ENCODE results near the gene LRIT3. TPM values are rescaled to one million over a fixed set of nuclear protein-coding genes. Genes with fewer than 3 reads are reported as not detected.
"Not testable (repeated sequence)": the region's sequence is repeated elsewhere in the genome, so short reads cannot be mapped to it uniquely, and the experiment has no call there.

LRIT3 gene
- total RNA-seq, 1 donor: under 0.01 TPM

DNA sequence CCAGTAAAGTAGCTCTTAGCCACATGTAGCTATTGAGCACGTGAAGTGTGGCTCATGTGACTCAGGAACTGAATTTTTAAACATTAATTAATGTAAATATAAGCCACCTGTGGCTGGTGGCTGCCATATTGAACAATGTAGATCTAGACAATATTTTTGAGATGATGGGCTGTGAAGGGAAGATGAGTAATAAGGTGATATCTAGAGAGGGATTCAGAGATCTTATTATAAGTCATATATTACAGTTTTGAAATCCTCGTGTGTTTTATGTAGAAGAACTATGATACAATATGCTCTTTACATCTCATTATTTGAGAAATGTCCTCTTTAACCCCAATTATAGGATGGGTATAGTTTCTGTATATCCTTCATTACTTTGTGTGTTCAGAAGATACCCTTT lies 26.7 kb upstream of the LRIT3 start:
- H3K4me1 ChIP-seq (ENCODE audit: insufficient read depth, low read length): peaks cover 10% of the 10 kb centered on the region
- no peak overlapping the region for H3K4me3 ChIP-seq (ENCODE audit: low read length)
- H3K9me3 ChIP-seq (ENCODE audit: low read depth, low read length): no peaks in the 10 kb centered on the region
- no peaks in the 10 kb centered on the region for H3K27me3 ChIP-seq (ENCODE audit: insufficient read depth, low read length)

DNA sequence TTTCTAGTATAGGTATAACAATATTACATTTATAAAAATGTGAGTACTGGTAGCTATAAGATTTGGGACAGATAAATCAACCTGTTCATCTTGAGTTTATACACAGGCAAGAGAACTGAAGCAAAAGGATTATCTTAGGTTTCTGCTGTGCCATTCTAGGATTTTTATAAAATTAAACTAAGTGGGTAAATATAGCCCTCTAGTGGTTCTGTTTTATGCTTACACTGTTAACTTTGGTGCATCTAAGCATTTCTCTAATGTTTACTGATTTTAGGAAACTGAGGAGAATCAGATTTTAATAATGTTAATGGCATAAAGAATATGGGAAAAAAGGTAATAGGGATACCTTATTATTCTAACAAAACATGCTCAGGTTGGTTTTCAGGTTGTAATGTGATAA lies 21.2 kb upstream of the LRIT3 start:
- Histone ChIP-seq H3K9me3 (ENCODE audit: low read depth, low read length) (no peaks in the 10 kb centered on the region), H3K4me3 (ENCODE audit: low read length) (no peak overlapping the region), H3K27me3 (ENCODE audit: insufficient read depth, low read length) (no peaks in the 10 kb centered on the region), H3K4me1 (ENCODE audit: insufficient read depth, low read length) (no peaks in the 10 kb centered on the region)

DNA sequence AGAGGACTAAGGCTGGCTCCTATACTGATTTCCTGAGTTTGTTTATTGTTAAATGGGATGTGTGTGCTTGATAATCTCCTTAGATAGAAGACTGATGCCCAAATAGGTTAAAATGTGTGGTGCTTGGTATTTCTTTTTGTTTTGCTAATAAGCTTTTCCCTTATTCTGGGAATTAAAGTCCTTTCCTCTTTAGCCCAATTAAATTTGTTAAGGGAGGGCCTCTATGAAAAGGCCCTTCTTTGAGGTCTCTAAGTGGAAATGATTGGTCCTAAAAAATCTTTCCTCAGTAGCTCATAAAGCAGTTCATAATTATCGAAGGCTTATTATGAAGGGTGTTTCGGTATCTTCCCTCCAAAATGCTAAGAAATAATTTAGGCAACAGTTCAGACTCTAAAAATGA lies 20.2 kb upstream of the LRIT3 start, which contains the start of gene RRH:
TSS of gene RRH (plus strand) at position 301 of the 400 bp plus-strand sequence. CDS start at position 357, 56 bp downstream.
- no peaks in the 10 kb centered on the region for H3K9me3 ChIP-seq (ENCODE audit: low read depth, low read length)
- H3K4me3 ChIP-seq (ENCODE audit: low read length): no peak within 1 kb of the TSS
- H3K4me1 ChIP-seq (ENCODE audit: insufficient read depth, low read length): no peaks in the 10 kb centered on the region

DNA sequence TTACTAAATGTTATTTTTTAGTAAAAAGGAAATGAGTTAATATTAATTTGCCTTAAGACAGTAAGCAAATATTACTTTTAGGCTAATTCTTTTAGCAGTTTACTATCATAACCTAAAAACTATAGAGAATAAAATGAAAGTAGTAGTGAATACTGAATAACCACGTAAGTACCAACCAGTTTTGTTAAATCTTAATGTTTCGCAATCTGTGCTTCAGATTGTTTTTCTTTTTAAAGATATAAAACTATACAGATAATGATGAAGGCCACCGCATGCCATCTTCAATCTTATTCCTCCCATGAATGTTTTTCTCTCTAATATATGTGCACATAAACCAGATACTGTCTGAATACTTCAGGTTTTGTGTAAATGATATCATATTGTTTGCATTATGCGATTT lies 14.2 kb upstream of the LRIT3 start:
- H3K27me3 ChIP-seq (ENCODE audit: insufficient read depth, low read length): no peaks in the 10 kb centered on the region
- H3K4me1 ChIP-seq (ENCODE audit: insufficient read depth, low read length): no peaks in the 10 kb centered on the region
- H3K4me3 ChIP-seq (ENCODE audit: low read length): no peak overlapping the region
- no peaks in the 10 kb centered on the region for H3K9me3 ChIP-seq (ENCODE audit: low read depth, low read length)

More for the DNA sequence above, 20.2 kb upstream of the LRIT3 start, which contains the start of gene RRH:
- H3K27me3 ChIP-seq (ENCODE audit: insufficient read depth, low read length): no peaks in the 10 kb centered on the region

DNA sequence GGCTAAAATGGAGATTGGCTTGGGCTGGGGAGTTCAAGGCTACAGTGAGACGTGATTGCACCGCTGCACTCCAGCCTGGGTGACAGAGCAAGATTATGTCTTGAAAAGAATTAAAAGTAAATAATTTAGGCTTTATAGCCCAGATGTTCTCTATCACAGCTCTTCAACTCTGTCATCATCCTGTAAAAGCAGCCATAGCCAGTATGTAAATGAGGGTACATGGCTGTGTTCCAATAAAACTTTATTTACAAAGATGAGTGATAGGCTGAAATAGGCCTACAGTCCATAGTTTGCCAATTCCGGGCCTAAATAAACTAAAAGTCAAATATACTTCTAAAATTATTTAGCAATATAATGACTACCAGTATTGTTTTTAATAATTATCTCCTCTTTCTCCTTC lies 10.9 kb upstream of the LRIT3 start:
- Histone ChIP-seq H3K4me3 (ENCODE audit: low read length) (no peak overlapping the region), H3K27me3 (ENCODE audit: insufficient read depth, low read length) (no peaks in the 10 kb centered on the region), H3K9me3 (ENCODE audit: low read depth, low read length) (no peaks in the 10 kb centered on the region), H3K4me1 (ENCODE audit: insufficient read depth, low read length) (no peaks in the 10 kb centered on the region)

DNA sequence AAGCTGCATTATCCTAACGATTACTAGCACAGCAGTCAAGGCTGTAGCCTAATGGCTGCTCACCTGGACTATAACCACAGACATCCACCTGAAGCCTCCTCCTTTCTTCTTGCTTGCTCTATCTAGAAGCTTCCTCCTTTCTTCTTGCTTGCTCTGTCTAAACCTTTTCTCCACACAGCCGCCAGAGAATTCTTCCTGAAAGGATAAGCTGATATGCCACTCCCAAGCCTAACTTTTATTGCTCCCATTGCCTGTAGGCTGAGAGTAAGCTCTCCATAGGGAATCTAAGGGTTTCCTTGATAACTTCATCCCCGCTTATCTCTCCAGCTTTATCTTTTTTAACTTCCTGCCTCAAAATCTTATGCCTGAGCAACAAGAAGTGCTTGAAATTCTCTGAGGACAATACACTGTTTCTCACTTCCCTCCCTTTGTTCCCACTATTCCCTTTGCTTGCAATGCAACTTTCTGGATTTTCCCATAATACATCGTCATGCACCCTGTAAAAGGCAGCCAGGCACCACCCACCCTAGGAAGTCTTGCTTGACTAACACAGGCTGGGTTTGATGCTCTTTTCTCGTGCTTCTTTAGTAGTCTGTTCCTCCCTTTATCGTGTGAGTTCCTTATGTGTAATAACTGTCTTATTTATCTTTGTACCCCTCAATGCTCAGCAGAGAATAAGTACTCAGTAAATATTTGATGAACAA lies 1.4 kb upstream of the LRIT3 start:
- Histone ChIP-seq H3K27me3 (ENCODE audit: insufficient read depth, low read length) (no peaks in the 10 kb centered on the region), H3K9me3 (ENCODE audit: low read depth, low read length) (no peaks in the 10 kb centered on the region), H3K4me3 (ENCODE audit: low read length) (no peak overlapping the region), H3K4me1 (ENCODE audit: insufficient read depth, low read length) (no peaks in the 10 kb centered on the region)

DNA sequence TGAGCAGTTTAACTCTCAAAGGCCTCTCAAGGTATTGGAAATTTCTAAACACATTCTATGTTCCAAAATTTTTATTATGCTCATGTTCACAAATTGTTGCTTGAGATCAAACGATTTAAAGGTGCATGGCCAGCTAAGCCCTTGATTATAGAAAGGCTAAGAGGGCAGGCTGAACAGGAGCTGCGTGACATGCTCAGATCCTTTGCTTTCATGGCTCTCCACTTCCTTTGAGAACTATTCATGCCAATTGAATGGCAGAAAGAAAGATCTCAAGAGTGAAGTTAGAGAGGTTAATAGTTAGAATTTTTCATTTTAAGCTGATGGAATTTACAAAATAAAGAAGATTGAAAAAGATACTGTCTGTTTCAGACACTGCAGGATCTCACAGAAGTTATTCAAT lies 594 bp downstream of the LRIT3 start:
- no peaks in the 10 kb centered on the region for H3K4me1 ChIP-seq (ENCODE audit: insufficient read depth, low read length)
- no peaks in the 10 kb centered on the region for H3K9me3 ChIP-seq (ENCODE audit: low read depth, low read length)
- no peaks in the 10 kb centered on the region for H3K27me3 ChIP-seq (ENCODE audit: insufficient read depth, low read length)
- H3K4me3 ChIP-seq (ENCODE audit: low read length): no peak overlapping the region

DNA sequence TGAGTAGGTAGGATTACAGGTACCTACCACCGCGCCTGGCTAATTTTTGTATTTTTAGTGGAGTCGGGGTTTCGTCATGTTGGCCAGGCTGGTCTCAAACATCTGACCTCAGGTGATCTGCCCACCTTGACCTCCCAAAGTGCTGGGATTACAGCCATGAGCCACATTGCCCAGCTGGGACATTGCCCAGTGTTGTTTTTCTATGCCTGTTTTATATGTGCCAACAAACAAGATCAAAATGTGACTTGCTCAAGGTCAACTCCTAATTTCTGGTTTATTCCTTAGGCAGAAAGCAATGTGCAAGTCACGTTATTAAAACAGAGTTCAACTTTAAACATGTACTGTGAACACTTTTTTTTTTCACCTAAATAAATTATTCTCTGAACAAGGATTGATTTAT lies 2.7 kb downstream of the LRIT3 start:
- Histone ChIP-seq H3K4me1 (ENCODE audit: insufficient read depth, low read length) (no peaks in the 10 kb centered on the region), H3K27me3 (ENCODE audit: insufficient read depth, low read length) (no peaks in the 10 kb centered on the region), H3K4me3 (ENCODE audit: low read length) (no peak overlapping the region), H3K9me3 (ENCODE audit: low read depth, low read length) (no peaks in the 10 kb centered on the region)

DNA sequence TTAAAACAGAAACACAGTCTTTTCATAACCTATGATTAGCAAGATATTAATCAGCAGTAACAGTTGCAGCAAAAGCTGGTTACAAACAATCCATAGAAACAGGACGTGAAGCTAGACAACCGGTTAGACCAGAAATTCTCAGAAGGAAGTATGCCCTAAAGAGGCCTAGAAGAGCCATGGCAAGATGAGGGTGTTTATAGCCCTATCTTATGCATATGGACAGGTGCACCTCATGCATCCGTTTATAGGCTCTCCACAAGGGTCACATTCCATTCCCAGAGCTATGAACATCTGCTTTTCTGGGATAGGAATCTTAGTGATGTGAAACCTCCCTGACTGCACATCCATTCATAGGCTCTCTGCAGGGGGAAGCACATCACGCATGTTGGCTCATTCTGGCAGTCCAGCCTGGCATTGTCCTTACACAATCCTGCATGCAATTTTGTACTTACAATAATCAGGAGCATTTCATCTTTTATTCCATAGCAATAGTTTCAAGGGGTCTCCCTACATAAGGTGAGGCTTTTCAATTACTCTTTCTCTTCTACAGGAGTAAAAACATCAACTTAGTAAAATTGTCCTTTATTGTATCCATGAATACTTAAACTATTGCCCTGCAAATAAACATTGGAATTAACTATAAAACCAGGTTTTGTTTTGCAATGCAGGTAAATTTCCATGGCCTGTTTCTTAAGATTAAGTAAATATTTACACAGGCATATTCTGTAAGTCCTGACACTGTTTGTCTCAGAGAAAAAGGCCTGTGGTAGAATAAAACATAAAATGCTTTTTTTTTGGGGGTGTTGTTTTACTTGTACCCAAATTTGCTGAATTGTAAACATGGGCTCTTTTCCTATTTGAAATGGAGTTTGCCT lies 11.8 kb downstream of the LRIT3 start:
- not testable (repeated sequence) for H3K4me3 ChIP-seq (ENCODE audit: low read length); H3K27me3 ChIP-seq (ENCODE audit: insufficient read depth, low read length); H3K4me1 ChIP-seq (ENCODE audit: insufficient read depth, low read length)
- peaks cover 13% of the 10 kb centered on the region for H3K9me3 ChIP-seq (ENCODE audit: low read depth, low read length)

DNA sequence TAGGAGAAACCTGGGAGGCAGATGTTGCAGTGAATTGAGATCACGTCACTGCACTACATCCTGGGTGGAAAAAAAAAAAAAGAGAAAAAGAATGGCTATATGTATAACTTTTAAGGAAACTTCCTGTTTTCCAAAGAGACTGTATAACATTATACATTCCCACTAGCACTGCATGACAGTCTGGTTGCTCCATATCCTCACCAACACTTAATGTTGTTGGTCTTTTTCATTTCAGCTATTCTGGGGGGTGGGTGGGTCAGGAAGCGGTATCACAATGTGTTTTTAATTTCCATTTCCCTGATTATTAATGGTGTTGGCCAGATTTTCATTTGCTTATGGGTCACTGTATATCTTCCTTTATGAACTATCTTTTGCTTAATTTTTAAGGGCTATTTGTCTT lies 13.4 kb downstream of the LRIT3 start:
- Histone ChIP-seq H3K9me3 (ENCODE audit: low read depth, low read length) (peaks cover 13% of the 10 kb centered on the region), H3K4me1 (ENCODE audit: insufficient read depth, low read length) (no peaks in the 10 kb centered on the region), H3K4me3 (ENCODE audit: low read length) (no peak overlapping the region), H3K27me3 (ENCODE audit: insufficient read depth, low read length) (no peaks in the 10 kb centered on the region)

DNA sequence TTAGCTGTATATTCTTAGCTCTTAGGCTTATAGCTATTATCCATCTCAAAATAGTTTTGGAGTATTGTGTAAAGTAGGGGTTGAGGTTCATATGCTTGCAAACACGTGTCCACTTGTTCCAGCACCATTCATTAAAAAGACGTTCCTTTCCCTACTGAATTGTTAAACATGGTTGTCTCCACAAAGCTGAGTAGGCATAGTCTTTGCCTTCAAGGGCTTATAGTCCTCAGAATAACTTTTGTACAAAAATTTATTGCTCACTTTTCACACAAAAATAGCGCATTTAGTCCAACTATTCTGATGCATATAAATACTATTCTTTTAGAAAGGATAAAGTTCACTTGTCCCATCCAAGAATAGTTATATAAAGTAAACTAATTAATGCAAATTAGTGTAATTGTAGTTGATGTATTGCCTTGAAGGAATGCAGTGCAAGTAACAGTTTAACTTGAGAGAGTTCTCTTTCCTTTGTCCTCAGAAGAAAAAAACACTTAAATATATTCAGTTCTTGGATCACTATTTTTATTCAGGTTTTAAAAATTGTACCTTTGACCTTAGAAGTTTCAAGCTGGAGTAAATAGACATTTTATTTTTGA lies 14.1 kb downstream of the LRIT3 start:
- Histone ChIP-seq H3K9me3 (ENCODE audit: low read depth, low read length) (peaks cover 13% of the 10 kb centered on the region), H3K27me3 (ENCODE audit: insufficient read depth, low read length) (no peaks in the 10 kb centered on the region), H3K4me3 (ENCODE audit: low read length) (no peak overlapping the region)

DNA sequence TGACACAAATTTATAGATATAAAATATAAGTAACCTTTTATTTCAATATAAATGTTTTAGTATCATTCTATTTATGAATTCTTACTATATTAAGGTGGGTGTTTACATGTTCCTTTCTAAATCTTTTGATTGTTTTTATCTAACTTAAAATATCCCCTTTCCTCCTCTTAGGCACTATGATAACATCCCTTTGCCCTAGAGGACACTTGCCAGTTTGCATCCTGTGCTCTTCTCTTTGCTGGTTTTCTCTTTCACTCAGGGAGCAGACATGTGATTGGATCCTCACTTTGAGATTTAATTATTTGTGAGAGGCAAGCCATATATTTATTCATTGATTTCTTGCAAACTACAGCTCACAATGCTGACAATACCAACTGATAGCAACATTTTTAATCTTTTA lies 16.2 kb downstream of the LRIT3 start:
- H3K9me3 ChIP-seq (ENCODE audit: low read depth, low read length): peaks cover 13% of the 10 kb centered on the region
- no peak overlapping the region for H3K4me3 ChIP-seq (ENCODE audit: low read length)
- H3K27me3 ChIP-seq (ENCODE audit: insufficient read depth, low read length): no peaks in the 10 kb centered on the region
- no peaks in the 10 kb centered on the region for H3K4me1 ChIP-seq (ENCODE audit: insufficient read depth, low read length)

More for the DNA sequence above, 14.1 kb downstream of the LRIT3 start:
- no peaks in the 10 kb centered on the region for H3K4me1 ChIP-seq (ENCODE audit: insufficient read depth, low read length)

DNA sequence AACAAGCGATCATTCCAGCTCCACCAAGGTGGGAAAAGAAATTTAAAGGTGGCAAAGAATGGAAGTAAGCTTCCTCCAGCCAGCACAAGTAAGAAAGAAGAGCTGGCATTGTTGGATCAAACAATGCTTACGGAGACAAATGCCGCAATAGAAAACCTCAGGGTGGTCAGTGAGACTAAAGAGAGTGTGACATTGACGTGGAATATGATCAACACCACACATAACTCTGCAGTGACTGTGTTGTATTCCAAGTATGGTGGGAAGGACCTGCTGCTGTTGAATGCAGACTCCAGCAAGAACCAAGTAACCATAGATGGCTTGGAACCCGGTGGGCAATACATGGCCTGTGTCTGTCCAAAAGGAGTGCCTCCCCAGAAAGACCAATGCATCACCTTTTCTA lies 22.2 kb downstream of the LRIT3 start:
- Histone ChIP-seq H3K9me3 (ENCODE audit: low read depth, low read length) (no peaks in the 10 kb centered on the region), H3K4me3 (ENCODE audit: low read length) (no peak overlapping the region), H3K27me3 (ENCODE audit: insufficient read depth, low read length) (no peaks in the 10 kb centered on the region), H3K4me1 (ENCODE audit: insufficient read depth, low read length) (no peaks in the 10 kb centered on the region)

DNA sequence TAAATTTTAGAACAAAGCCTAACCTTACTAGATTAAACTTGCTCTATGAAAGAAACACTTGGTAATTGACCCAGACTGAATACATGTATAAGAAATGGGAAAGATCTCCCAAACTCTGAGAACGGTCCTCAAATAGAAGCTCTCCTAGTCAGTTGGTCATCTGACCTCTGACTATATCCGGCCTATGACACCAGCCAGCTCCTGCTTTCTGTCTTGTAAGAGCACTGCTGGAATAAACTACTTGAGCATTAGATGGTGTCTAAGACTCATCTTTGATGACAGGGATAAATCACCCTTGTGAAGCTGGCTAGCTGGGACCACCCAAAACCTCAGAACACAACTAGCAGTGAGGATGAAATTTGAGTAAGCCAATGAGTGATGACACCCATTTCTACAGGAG lies 24.2 kb downstream of the LRIT3 start:
- H3K27me3 ChIP-seq (ENCODE audit: insufficient read depth, low read length): no peaks in the 10 kb centered on the region
- no peak overlapping the region for H3K4me3 ChIP-seq (ENCODE audit: low read length)

DNA sequence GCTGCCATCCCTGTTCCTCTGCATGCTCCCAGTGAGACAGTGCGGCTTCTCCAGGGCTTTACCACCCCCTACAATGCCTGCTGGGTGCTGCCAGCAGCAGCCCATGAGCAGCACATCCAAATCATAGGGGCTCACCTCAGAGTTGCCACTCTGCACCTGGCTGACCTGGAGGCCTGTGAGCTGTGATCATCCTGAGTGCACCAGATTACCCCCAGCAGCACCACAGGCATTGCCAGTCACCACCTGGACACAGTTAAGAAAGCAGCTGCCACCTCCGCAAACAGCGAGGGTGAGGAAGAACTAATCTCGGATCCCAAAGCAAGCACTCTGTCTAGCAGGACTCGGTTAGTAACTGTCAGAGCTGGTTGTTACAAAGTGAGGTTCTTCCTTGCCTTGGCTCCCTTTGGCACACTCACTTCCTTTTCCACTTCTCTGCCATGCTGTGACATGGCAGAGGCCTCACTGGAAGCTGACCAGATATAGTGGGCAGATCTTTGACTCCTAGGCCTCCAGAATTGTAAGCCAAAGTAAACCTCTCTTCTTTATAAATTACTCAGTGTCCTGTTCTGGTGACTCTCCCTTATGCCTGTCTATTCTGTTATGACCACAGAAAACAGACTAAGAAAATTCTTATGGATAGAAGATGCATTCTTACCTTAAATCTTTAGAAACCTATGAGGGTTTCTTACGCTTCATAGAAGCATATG lies 25.2 kb downstream of the LRIT3 start:
- H3K27me3 ChIP-seq (ENCODE audit: insufficient read depth, low read length): no peaks in the 10 kb centered on the region
- H3K4me3 ChIP-seq (ENCODE audit: low read length): no peak overlapping the region
- no peaks in the 10 kb centered on the region for H3K4me1 ChIP-seq (ENCODE audit: insufficient read depth, low read length)
- H3K9me3 ChIP-seq (ENCODE audit: low read depth, low read length): no peaks in the 10 kb centered on the region

More for the DNA sequence above, 24.2 kb downstream of the LRIT3 start:
- H3K4me1 ChIP-seq (ENCODE audit: insufficient read depth, low read length): no peaks in the 10 kb centered on the region
- H3K9me3 ChIP-seq (ENCODE audit: low read depth, low read length): no peaks in the 10 kb centered on the region

Data from mononuclear cell (primary cell).